GM19351 (cell line): Measurements from ENCODE around the gene MRPL1.
"Not testable (repeated sequence)": the region's sequence is repeated elsewhere in the genome, so short reads cannot be mapped to it uniquely, and the experiment has no call there.

Experiments
- ATAC-seq: cut with Tn5 transposase; IDR thresholded peaks from one replicate; pipeline ENCODE4 v1.9.1; 2021; ENCODE audit warnings: mild to moderate bottlenecking, moderate library complexity; ENCODE audit not compliant: unreplicated experiment

Gene MRPL1

DNA sequence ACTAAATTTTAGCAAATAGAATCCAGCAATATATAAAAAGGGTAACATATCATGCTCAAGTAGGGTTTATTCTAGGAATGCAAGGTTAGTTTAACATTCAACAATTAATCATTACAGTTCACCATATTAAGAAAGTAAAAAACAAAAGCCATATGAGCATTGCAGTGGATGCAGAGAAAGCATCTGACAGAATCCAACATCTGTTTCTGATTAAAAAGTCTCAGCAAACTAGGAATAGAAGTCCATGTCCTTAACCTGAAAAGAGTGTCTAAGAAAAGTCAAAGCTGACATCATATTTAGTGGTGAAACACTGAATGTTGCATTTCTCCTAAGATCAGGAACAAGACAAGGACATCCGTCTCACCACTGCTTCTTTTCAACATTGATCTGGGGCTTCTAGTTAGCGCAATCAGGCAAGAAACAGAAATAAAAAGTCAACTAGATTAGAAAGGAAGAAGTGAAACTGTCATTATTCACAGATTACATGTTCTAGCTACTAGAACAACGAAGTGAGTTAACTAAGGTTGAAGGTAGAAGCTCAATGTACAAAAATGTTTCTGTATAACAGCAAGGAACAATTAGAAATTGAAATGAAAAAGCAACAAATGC, 49.3 kb downstream of the MRPL1 start:
- peak; percentile 89 for ATAC-seq

DNA sequence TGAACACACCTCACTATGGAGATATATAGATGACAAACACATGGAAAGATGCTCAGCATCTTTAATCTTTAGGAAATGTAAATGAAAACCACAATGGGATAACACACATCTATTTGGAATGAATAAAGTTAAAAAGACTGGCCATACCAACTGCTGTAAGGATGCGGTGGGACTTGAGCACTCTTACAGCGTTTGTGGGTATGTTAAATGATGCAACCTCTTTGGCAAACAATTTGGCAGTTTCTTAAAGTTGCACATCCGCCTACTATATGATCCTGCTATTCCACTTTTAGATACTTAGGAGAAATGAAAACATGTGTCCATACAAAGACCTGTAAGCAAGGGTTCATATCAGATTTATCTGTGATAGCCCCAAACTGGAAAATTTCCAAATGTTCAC, 50.7 kb downstream of the MRPL1 start:
- no peak for ATAC-seq

DNA sequence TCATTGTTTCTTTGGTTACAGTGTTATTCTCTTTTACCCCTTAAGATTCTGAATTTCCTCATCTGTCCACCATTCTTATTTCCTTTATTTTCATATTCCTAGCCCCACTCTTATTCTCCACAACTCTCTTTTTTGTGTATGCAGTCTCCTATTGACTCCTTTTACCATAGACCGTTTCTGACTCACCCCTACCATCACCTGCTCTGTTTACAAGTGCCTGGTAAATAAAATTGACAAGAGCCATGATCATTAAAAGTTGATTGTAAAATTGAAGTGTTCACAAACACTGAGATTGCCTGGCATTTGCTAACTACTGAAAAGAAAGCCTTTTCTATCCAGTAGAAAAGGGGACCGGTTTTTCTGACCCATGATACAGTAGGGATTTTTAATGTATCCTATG, 54.4 kb downstream of the MRPL1 start:
- ATAC-seq: no peak

DNA sequence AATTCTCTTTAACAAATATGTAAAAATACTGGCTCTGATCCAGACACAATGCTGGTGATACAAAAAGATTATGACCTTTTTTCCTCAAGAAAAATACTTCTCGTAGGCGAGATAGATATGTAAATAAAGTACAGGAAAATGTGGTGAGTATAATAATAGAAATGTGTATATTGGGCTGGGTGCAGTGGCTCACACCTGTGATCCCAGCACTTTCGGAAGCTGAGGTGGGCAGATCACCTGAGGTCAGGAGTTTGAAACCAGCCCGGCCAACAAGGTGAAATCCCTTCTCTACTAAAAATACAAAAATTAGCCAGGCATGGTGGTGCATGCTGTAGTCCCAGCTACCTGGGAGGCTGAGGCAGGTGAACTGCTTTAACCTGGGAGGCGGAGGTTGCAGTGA, 55.0 kb downstream of the MRPL1 start:
- no peak for ATAC-seq

DNA sequence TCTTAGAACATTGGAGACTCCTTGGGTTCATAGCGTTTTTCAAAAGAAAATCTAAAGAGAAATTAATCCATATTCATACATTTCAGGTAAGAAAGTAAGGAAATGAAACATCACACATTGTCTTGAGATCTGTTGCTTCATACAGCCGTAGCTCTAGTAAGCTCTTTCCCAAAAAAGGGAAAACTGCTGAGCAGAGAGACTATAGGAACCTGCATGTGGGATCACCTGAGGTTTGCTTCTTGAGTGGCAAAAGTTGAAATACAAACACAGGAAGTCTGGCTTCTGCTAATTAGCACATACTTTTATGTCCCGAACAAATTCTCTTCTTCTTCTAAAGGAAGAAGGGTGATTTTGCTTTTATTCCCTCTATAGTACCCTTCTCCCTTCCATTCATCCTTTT, 57.7 kb downstream of the MRPL1 start:
- ATAC-seq: no peak

DNA sequence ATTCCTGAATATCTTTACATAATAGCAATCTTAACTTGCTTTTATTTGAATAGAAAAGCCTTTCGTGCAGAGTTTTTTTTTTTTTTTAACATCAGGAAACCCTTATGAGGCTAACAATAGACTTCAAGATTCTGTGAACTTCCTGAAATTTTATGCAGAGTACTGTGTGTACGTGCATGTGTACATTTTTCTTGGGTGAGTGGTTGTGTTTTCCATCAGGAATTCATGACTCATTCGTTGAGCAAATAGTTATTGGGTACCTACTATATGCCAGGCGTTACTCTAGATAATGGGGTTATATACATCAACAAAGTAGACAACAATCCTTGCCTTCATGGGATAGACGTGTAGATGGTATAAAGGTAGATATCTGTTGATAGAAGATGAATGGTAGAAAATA, 59.1 kb downstream of the MRPL1 start:
- ATAC-seq: no peak

DNA sequence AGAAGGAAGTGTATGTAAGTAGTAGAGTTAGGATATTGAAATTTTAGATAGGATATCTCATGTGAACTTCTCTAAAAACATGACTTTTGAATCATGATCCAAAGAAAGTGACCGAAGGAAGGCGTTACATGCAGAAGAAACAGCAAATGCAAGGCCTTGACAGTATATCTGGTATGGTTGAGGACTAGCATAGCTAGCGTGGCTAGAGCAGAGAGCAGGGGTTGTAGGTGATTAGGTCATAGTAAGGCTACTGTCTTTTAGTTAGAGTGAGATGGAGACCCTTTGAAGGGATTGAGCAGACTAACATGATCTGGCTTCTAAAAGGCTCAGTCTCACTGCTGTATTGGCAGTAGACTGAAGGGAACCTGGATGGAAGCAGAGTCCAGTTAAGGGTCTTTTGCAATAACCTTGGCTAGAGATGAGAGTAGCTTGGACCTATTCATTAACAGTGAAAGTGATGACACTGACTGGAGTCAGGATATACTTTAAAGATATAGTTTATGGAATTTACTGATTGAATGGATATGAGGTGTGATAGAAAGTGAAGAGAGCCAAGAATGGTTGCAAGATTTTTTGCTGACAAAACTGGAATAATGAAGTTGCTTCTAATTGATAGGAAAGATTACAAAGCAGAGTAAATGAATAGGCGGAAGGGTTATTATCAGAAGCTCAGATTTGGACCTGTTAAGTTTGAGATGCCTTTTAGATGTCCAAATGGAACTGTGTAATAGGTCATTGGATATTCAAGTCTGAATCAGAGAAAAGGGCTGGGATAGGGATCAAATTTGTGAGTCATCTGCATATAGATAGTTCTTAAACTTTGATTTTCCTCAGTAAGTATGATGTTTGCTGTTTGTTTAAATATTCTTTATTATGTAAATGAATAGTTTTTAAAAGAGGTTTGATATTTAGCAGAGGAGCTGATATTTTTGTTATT, 59.8 kb downstream of the MRPL1 start:
- ATAC-seq: no peak

DNA sequence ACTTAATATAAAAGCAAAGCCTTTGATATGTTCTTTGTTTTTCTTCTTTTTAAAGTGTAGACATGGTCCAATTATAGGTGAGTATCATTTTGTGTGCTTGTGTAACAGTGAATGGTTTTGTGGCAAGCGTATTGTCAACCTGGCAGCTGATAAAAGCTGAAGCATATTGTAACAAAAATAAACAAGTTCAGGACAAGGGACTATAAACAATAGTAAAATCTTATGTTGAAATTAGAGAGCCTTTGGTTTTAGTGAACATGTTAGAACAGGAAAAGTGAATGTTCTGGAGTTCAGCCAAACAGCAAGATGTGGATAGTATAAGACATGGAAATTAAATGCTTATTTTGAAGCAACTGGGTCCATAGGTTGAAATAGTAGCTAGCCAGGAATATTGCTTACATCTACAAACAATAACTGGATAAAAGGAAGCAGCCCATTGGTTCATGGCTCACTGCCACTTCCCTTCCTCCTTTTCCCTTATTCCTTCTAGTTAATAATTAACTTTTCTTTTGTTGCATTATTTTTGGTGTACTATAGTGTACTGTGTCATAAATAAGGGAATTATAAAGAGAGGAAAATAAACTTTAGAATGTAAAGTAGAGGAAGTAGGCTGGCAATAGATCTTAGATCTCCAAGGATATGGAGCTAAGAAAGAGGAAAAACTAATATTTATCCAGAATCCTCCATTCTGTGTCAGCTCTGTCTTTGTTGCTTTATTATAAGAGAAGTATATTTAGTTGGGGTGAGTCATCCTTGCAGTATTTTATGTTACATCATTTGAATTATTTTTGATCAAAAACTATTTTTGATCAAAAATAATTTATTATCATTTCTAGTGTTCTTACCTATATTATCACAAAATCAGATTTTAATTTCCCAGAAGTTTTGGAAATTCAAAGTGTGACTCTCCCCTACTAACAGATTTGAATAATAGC, 65.6 kb downstream of the MRPL1 start:
- no peak for ATAC-seq

DNA sequence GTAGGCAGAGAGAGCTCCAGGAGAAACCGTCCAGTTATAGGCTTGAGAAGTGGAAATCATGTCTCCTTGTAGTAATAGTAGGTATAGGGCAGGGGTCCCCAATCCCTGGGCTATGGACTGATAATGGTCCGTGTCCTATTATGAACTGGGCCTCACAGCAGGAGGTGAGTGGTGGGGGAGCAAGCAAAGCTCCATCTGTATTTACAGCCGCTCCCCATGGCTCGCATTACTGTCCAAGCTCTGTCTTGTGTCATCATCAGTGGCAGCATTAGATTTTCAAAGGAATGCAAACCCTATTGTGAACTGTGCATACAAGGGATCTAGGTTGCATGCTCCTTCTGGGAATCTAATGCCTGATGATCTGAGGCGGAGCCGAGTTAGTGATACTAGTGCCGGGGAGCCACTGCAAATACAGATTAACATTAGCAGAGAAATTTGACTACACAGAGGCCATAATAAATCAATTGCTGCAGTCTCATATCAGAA, 67.6 kb downstream of the MRPL1 start:
- no peak for ATAC-seq

DNA sequence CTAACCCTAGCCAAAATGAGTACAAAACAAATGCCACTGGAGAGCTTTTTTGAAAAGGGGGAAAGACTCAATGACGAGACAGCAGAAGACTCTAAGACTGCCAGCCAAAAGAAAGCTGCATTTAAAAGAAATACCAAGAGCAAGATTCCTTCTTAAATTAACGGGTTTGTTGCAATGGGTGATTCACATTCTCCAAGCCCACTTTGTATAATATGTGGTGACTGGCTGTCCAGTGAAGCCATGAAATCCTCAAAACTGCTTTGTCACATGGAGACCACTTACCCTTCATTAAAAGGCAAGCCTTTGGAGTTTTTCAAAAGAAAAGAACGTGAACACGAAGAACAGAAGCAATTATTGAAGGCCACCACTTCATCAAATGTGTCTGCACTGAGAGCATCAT, 68.2 kb downstream of the MRPL1 start:
- ATAC-seq: no peak

DNA sequence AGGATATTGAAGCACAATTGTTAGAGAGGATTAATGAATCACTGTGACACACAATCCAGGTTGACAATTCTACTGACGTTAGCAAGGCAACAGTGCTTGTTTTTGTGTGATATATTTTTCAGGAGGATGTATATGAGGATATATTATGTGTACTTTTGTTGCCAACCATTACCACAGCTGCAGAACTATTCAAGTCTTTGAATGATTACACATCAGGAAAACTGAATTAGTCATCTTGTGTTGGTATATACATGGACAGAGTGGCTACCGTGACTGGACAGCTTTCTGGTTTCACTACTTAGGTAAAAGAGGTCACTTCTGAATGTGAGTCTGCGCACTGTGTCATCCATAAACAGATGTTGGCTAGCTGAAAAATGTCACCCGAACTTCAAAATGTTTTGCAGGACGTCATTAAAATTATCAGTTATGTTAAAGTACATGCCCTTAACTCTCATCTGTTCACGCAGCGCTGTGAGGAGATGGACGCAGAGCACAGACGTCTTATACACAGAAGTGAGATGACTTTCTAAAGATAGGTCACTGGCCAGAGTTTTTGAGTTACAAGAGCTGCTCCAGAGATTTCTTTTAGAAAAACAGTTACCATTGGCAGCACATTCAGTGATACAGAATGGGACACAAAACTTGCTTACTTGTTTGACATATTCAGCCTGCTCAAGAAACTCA, 69.0 kb downstream of the MRPL1 start:
- ATAC-seq: no peak

DNA sequence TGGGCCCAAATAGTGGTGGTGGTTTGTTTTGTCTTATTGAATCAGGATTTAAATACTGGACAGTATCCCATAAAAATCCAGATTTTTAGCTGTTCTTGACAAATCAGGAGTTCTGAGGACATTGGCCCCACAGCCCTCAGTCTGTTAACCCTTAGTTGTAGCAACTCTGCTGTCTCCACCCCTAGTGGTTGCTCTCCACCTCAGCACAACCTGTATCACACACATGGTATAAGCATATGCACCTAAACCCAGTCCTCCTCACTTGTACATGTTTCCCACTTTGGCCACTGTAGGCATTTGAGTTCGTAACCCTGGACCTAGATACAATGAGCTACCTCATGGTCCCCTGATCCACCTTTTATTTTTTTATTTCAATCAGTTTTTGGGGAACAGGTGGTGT, 75.9 kb downstream of the MRPL1 start:
- ATAC-seq: no peak

DNA sequence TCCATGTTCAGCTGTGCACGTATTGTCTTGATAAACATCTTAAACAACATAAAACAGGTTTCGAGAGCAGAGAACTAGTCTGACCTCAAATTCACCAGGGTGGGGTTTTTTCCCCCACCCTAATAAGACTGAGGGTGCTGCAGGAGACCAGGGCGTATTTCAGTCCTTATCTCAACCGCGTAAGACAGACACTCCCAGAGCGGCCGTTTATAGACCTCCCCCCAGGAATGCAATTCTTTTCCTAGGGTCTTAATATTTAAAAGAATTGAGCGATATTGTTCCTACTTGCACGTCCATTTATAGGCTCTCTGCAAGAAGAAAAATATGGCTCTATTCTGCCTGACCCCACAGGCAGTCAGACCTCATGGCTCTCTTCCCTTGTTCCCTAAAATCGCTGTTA, 83.3 kb downstream of the MRPL1 start:
- ATAC-seq: not testable (repeated sequence)

DNA sequence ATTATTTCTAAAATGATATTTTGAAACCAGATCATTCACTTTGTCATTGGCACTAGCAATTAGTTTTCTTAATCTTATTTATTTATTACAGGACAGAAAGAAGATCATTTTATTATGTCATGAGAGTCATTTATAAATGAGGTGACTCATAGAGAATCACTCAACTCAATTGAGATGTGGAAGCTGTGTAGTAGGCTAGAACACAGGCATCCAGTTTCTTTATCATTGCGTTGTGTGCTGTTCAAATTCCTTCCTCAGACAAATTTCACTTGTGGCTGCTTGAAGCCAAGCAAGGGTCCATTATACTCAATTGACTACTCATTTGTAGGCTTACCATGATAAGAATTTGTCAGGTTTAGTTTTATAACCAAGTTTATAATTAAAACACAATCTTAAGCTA, 87.6 kb downstream of the MRPL1 start:
- ATAC-seq: no peak

DNA sequence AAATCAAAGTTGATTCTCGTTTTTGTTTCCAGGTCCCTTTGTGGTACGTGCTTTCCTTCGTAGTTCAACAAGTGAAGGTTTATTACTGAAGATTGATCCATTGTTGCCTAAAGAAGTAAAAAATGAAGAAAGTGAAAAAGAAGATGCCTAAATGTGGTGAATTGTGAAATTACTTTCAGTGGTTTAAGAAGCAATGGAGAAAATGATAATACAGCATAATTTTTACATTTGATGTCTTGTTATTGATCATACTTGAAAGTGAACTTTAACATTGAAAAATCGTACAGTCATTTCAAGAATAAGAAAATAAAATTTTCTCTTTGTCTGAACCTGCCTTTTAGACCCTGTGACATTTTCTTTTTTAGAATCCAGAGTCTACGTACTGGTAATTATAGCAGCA, 89.8 kb downstream of the MRPL1 start:
- ATAC-seq: no peak

DNA sequence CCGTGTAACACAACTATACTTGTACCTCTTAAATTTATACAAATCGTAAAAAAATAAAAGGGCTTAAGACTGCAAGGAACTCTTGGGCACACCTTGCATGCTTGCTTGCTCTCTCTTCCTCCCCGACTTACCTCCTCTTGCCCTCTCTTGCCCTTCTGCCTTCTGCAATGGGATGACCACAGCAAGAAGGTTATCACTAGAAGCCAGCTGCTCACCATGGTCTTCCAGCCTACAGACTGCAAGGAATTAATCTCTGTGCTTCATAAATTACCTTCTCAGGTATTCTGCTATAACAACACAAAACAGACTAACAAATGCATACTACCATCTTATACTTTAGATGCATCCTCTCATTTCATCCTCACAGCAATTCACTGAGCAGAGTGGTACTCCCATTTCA, 92.1 kb downstream of the MRPL1 start:
- no peak for ATAC-seq

DNA sequence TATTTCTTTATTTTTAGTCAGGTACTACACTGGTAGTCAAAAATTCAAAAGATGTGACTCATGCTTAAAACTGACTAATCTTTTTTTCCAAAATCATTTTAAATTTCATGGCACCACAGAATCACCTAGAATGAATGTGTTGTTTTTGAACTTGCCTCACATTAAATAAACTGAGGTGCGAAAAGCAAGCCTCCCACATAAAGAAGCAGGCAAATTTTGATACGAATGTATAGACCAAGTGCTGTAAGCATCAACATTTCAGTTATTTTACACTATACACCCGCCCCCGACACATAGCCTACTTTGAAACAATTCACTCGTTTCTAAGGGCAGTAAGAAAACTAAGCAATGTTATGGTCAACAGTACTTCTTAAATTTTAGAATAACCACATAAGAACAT, 94.3 kb downstream of the MRPL1 start:
- no peak for ATAC-seq

DNA sequence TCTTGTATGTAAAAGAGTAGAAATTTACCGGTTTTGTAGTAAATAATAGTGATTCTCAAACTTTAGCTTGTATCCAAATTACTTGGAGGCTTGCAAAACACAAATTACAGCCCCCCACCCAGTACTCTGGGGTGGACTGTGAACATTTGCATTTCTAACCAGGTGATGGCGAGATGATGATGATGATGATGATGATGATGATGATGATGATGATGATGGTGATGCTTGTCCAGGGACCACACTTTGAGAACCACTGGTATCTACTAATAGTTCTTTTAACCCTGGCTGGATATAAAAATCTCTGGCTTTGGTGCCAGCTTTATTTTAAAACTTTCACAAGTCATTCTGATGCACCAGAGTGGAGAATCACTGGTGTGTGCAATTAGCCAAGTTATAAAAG, 96.3 kb downstream of the MRPL1 start:
- ATAC-seq: no peak

DNA sequence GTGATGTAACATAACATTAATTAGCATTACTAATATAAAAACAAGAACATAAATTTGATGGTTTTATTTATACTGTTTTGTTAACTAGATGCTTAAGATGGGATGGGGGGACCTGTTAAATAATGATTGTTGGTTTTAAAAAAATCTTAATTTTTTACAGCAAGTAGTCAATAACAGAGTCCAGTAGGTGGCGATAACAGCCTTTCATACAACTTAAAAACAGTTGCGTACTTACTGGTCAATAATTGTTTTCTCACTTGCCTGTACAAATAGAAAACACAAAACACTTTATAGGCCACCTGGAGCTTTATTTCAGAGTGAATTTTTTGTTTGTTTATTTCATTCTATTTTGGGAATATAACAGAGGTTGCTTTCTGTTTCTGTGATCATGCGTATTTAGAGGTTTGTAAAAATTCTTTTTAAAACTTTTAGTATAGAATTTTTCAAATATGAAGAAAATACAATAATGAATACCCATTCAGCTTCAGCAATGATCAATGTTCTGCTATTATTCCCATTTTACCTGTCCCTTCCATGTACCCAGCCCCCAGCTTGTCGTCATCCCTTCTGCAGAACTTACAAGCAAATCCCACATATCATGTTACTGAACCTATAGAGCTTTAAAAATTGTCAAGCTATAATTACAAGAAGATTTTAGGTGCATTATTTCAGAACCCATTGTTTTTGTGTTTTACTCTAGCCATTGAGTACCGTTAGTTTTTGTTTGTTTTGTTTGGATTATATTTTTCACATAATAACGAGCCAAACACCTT, 97.1 kb downstream of the MRPL1 start:
- ATAC-seq: no peak

DNA sequence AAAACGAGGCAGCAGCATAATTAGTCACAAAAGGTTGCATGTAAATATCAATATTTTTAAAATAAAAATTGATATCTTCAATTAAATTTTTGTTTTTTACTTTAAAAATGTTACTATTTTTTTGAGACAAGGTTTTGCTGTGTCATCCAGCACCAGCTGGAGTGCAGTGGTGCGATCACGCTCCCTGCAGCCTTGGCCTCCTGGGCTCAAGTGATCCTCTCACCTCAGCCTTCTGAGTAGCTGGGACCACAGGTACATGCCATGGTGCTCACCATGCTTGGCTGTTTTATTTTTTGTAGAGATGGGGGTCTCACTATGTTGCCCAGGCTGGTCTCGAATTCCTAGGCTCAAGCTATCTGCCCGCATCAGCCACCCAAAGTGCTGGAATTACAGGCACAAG, 97.7 kb downstream of the MRPL1 start:
- ATAC-seq: no peak
